SK-N-SH treated with all-trans-retinoic acid at 6 μM for 48 hours (cell line): ENCODE measurements around the gene SCNM1.

Experiments used
- ATAC-seq: fragments of 200-7000 bp; cut with Tn5 transposase; 3 replicates; pipeline ENCODE4 v1.9.1; 2020; ENCODE audit warnings: mild to moderate bottlenecking, moderate library complexity
- ARNTL ChIP-seq: fragments of 450-650 bp; formaldehyde crosslinking; IDR thresholded peaks from 2 replicates; pipeline ENCODE4 v1.5.0; 2020; ENCODE audit warnings: low read depth, mild to moderate bottlenecking, moderate library complexity, borderline replicate concordance
- BACH2 ChIP-seq: fragments of 250-450 bp; sonication (Bioruptor Pico); IDR thresholded peaks from 2 replicates; pipeline ENCODE4 v1.9.0; 2021; ENCODE audit warnings: mild to moderate bottlenecking, borderline replicate concordance
- CREB5 ChIP-seq: fragments of 250-450 bp; sonication (Bioruptor Pico); IDR thresholded peaks from 2 replicates; pipeline ENCODE4 v1.5.1; 2020; ENCODE audit warnings: low read depth, mild to moderate bottlenecking, moderate library complexity
- CSDC2 ChIP-seq: fragments of 250-450 bp; sonication (Bioruptor Pico); IDR thresholded peaks from 2 replicates; pipeline ENCODE4 v1.5.0; 2020; ENCODE audit warnings: mild to moderate bottlenecking, moderate library complexity
- ESRRG ChIP-seq: fragments of 250-450 bp; sonication (Bioruptor Pico); IDR thresholded peaks from 2 replicates; pipeline ENCODE4 v1.6.1; 2021; ENCODE audit warnings: mild to moderate bottlenecking
- GLIS3 ChIP-seq: fragments of 250-450 bp; sonication (Bioruptor Pico); IDR thresholded peaks from 2 replicates; pipeline ENCODE4 v1.5.0; 2020; ENCODE audit warnings: mild to moderate bottlenecking, moderate library complexity
- ISL1 ChIP-seq: fragments of 250-450 bp; sonication (Bioruptor Pico); IDR thresholded peaks from 2 replicates; pipeline ENCODE4 v2.1.2; 2022; ENCODE audit warnings: mild to moderate bottlenecking, moderate library complexity
- OSR1 ChIP-seq: fragments of 250-450 bp; sonication (Bioruptor Pico); IDR thresholded peaks from 2 replicates; pipeline ENCODE4 v1.8.0; 2022; ENCODE audit warnings: moderate library complexity, mild to moderate bottlenecking, inconsistent platforms
- PATZ1 ChIP-seq: fragments of 250-450 bp; sonication (Bioruptor Pico); IDR thresholded peaks from 2 replicates; pipeline ENCODE4 v1.8.0; 2020; ENCODE audit warnings: mild to moderate bottlenecking, moderate library complexity, borderline replicate concordance
- POU6F1 ChIP-seq: fragments of 250-450 bp; sonication (Bioruptor Pico); IDR thresholded peaks from 2 replicates; pipeline ENCODE4 v1.8.0; 2021; ENCODE audit warnings: low read depth, mild to moderate bottlenecking, moderate library complexity, borderline replicate concordance
- RARB ChIP-seq: fragments of 250-450 bp; sonication (Bioruptor Pico); IDR thresholded peaks from 2 replicates; pipeline ENCODE4 v1.8.0; 2021; ENCODE audit warnings: mild to moderate bottlenecking, moderate library complexity
- SNAI2 ChIP-seq: fragments of 250-450 bp; sonication (Bioruptor Pico); IDR thresholded peaks from 2 replicates; pipeline ENCODE4 v1.5.0; 2020; ENCODE audit warnings: mild to moderate bottlenecking, moderate library complexity
- TCF4 ChIP-seq: fragments of 250-450 bp; sonication (Bioruptor Pico); IDR thresholded peaks from 2 replicates; pipeline ENCODE4 v1.8.0; 2021; ENCODE audit warnings: mild to moderate bottlenecking, moderate library complexity, borderline replicate concordance
- TOX ChIP-seq: fragments of 250-450 bp; sonication (Bioruptor Pico); IDR thresholded peaks from 2 replicates; pipeline ENCODE4 v1.8.0; 2021; ENCODE audit warnings: mild to moderate bottlenecking, moderate library complexity, borderline replicate concordance
- TSHZ2 ChIP-seq: fragments of 250-450 bp; sonication (Bioruptor Pico); IDR thresholded peaks from 2 replicates; pipeline ENCODE4 v1.5.0; 2020; ENCODE audit warnings: mild to moderate bottlenecking, moderate library complexity
- ZC3H10 ChIP-seq: fragments of 250-450 bp; sonication (Bioruptor Pico); IDR thresholded peaks from 2 replicates; pipeline ENCODE4 v1.5.1; 2021; ENCODE audit warnings: mild to moderate bottlenecking, moderate library complexity
- ZFP30 ChIP-seq: fragments of 450-650 bp; formaldehyde crosslinking; IDR thresholded peaks from 2 replicates; pipeline ENCODE4 v1.5.0; 2022; ENCODE audit warnings: mild to moderate bottlenecking, moderate library complexity
- ZNF565 ChIP-seq: fragments of 450-650 bp; formaldehyde crosslinking; conservative IDR thresholded peaks from 2 replicates; pipeline ENCODE4 v1.5.0; 2020; ENCODE audit warnings: low read depth, mild to moderate bottlenecking, moderate library complexity
- ZNF70 ChIP-seq: fragments of 450-650 bp; formaldehyde crosslinking; IDR thresholded peaks from 2 replicates; pipeline ENCODE4 v1.5.0; 2020; ENCODE audit warnings: mild to moderate bottlenecking, moderate library complexity
- ZNF8 ChIP-seq: fragments of 450-650 bp; formaldehyde crosslinking; IDR thresholded peaks from 2 replicates; pipeline ENCODE4 v1.5.0; 2020; ENCODE audit warnings: mild to moderate bottlenecking, moderate library complexity

The SCNM1 gene

GRCh38 chr1:151134396-151134795, 31.5 kb upstream of the SCNM1 start:
- ATAC-seq, result no peak

GRCh38 chr1:151134991-151135390, 31.0 kb upstream of the SCNM1 start:
- no peak for TF ChIP-seq TSHZ2
- no peak for TF ChIP-seq ZNF70 (CRISPR knock-in tag)
- no peak for TF ChIP-seq SNAI2
- no peak for TF ChIP-seq TOX (CRISPR knock-in tag)
- TF ChIP-seq ISL1, result no peak
- no peak for TF ChIP-seq CREB5 (CRISPR knock-in tag)
- no peak for TF ChIP-seq ZC3H10 (CRISPR knock-in tag)
- TF ChIP-seq ZNF8, result no peak
- TF ChIP-seq ESRRG (CRISPR knock-in tag), result no peak
- no peak for TF ChIP-seq OSR1 (CRISPR knock-in tag)
- TF ChIP-seq BACH2, result no peak
- no peak for TF ChIP-seq ZNF565 (CRISPR knock-in tag)
- TF ChIP-seq RARB (CRISPR knock-in tag), result no peak
- no peak for TF ChIP-seq GLIS3
- TF ChIP-seq POU6F1 (CRISPR knock-in tag), result no peak
- ATAC-seq, result no peak

More at GRCh38 chr1:151134396-151134795, 31.5 kb upstream of the SCNM1 start:
- TF ChIP-seq ZNF70 (CRISPR knock-in tag) (no peak), OSR1 (CRISPR knock-in tag) (no peak), GLIS3 (no peak), TCF4 (CRISPR knock-in tag) (no peak), PATZ1 (CRISPR knock-in tag) (no peak), SNAI2 (no peak), ZFP30 (CRISPR knock-in tag) (no peak), ZC3H10 (CRISPR knock-in tag) (no peak), CSDC2 (CRISPR knock-in tag) (no peak)

- no peak for ATAC-seq
- TF ChIP-seq ARNTL (no peak), GLIS3 (no peak), OSR1 (CRISPR knock-in tag) (no peak), TSHZ2 (no peak), RARB (CRISPR knock-in tag) (no peak), POU6F1 (CRISPR knock-in tag) (no peak), ZNF70 (CRISPR knock-in tag) (no peak), BACH2 (no peak), CSDC2 (CRISPR knock-in tag) (no peak), TCF4 (CRISPR knock-in tag) (no peak), SNAI2 (no peak), PATZ1 (CRISPR knock-in tag) (no peak), ESRRG (CRISPR knock-in tag) (no peak), ZFP30 (CRISPR knock-in tag) (no peak)
Observed at GRCh38 chr1:151135433-151136385, 30.2 kb upstream of the SCNM1 start.
